NK-92 (cell line): ENCODE data around the gene GSC2.

Experiments used
- DNase-seq: peaks from one replicate; lab custom pipeline; 2025; ENCODE audit not compliant: unreplicated experiment; lab: John Stamatoyannopoulos, UW

The GSC2 gene

GRCh38 chr22:19121631-19122142 lies 28.4 kb downstream of the GSC2 start:
- DNase-seq: no peak

- DNase-seq: no peak
Observed at GRCh38 chr22:19120829-19121630, 29.1 kb downstream of the GSC2 start.

- DNase-seq: no peak
Observed at GRCh38 chr22:19119949-19120348, 30.1 kb downstream of the GSC2 start.

- no peak for DNase-seq
Observed at GRCh38 chr22:19118329-19118880, 31.7 kb downstream of the GSC2 start.

- no peak for DNase-seq
Observed at GRCh38 chr22:19117111-19117512, 33.0 kb downstream of the GSC2 start.

GRCh38 chr22:19115628-19116027 lies 34.5 kb downstream of the GSC2 start:
- DNase-seq: no peak

GRCh38 chr22:19114984-19115552 lies 35.0 kb downstream of the GSC2 start:
- DNase-seq: no peak

GRCh38 chr22:19113429-19113828 lies 36.7 kb downstream of the GSC2 start:
- DNase-seq: no peak

- DNase-seq: no peak
Observed at GRCh38 chr22:19111584-19111983, 38.5 kb downstream of the GSC2 start.

GRCh38 chr22:19111140-19111539 lies 39.0 kb downstream of the GSC2 start:
- no peak for DNase-seq

- DNase-seq: no peak
Observed at GRCh38 chr22:19110646-19111045, 39.4 kb downstream of the GSC2 start.

GRCh38 chr22:19110064-19110458 lies 40.0 kb downstream of the GSC2 start:
- DNase-seq: no peak

- no peak for DNase-seq
Observed at GRCh38 chr22:19109198-19110063, 40.7 kb downstream of the GSC2 start.

GRCh38 chr22:19108807-19109197 lies 41.3 kb downstream of the GSC2 start:
- no peak for DNase-seq

GRCh38 chr22:19107730-19108074 lies 42.4 kb downstream of the GSC2 start:
- no peak for DNase-seq

GRCh38 chr22:19106886-19107729 lies 43.0 kb downstream of the GSC2 start:
- DNase-seq: no peak

GRCh38 chr22:19105867-19106802 lies 44.0 kb downstream of the GSC2 start:
- no peak for DNase-seq

GRCh38 chr22:19105456-19105855 lies 44.6 kb downstream of the GSC2 start:
- no peak for DNase-seq
